GM21381 (cell line): ENCODE measurements around the gene TTL.

ENCODE experiments used
- ATAC-seq: cut with Tn5 transposase; IDR thresholded peaks from one replicate; pipeline ENCODE4 v1.9.1; 2021; ENCODE audit warnings: mild to moderate bottlenecking, moderate library complexity; ENCODE audit not compliant: unreplicated experiment

The TTL gene

DNA sequence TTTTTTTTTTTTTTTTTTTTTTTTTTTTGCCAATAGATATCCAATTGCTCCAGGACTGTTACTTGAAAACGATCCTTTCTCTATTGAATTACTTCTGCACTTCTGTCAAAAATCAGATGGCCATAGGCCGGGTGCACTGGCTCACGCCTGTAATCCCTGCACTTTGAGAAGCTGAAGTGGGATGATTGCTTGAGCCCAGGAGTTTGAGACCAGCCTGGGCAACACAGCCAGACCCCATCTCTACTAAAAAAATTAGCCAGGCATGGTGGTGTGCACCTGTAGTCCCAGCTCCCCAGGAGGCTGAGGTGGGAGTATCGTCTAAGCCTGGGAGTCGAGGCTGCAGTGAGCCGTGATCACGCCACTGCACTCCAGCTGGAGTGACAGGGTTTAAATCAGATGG, 98.1 kb downstream of the TTL start:
- no peak for ATAC-seq

DNA sequence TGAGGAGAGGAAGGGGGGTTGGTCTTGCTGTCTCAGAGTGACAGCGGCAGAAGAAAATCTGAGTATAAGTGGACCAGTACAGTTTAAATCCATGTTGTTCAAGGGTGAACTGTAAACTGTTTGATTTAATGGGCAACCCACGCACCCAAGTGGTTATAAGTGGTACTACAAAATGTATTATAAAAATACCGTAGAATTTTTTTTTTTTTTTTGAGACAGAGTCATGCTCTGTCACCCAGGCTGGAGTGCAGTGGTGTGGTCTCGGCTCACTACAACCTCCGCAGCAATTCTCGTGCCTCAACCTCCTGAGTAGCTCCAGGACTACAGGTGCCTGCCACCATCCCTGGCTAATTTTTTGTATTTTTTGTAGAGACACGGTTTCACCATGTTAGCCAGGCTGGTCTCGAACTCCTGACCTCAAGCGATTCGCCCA, 100.4 kb downstream of the TTL start:
- ATAC-seq = no peak

GRCh38 chr2:112583497-112584133, 101.7 kb downstream of the TTL start:
- ATAC-seq = no peak

DNA sequence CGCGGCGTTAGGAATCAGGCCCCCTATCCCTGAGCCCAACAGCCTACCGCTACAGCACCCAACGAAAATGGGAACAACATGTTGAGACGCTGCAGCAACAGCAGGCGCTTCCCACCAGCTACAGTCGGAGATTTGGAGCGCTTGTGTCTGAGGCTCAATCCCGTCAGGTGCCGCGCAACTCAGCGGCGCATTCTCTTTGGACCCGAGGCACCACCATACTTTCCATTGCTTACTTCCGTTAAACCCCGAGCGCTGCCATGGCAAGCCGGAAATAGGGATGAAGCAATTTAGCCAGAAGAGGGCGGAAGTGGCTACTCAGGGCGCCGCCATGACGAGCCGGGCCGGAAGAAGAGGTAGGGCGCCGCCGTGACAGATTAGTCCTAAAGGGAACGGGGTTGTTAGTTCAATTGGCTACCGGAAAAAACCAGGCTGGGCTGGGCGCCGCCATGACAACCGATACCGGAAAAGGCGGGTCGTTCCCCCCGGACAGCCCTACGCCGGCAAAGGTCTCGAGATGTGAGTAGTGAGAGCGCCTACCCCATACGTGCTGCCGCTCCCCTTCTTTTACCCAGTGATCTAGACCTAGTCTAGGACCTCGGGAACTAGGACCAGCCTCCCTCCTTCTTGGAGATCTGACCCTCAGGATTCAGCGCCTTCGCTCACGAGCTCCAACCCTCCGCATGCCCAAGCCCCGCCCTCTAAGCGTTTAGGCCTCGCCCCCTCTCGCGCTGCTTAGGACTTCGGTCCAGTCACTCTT, 102.4 kb downstream of the TTL start, which contains the start of gene CHCHD5:
Gene CHCHD5, plus strand, starts transcription at position 476 of the 757 bp plus-strand sequence. Its CDS starts 39 bp downstream, at position 515.
- peak; percentile 88 for ATAC-seq

- no peak for ATAC-seq
Observed at GRCh38 chr2:112584891-112585250, 102.9 kb downstream of the TTL start.

DNA sequence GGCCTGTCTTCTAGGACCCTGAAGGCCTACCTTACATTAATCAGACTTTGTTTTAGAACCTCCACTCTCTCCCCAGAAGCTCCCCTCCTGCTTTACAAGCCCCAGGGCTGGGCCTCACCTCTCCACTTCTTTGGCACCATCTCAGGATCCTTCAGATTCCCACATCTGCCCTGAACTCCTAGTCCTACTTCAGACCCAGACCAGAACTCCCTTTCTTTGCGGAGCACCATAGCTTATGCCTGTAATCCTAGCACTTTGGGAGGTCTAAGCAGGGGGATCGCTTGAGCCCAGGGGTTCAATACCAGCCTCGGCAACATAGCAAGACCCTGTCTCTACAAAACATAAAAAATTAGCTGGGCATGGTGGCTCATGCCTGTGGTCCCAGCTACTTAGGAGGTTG, 103.4 kb downstream of the TTL start:
- ATAC-seq = no peak

- ATAC-seq = no peak
Observed at GRCh38 chr2:112585873-112586464, 104.0 kb downstream of the TTL start.

DNA sequence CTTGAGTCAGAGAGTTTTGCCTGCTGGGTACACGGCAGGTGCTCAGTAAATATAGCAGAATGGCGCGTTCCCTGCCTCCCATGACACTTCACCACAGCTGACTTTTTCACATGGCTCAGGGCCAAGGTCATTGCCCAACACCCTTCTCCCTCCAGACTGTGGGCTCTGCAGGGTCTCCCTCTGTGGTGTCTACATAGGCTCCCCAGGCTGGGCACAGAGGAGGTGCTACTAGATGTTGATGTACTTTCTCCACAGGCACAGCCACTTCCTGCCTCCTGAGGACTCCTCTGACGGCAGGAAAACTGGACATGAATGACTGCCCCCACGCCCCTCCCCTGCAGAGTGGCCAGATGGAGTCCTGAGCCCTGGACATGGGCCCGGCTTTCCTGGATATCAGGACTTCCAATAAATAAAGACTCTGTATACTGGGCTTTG, 106.7 kb downstream of the TTL start:
- no peak for ATAC-seq
